Stromal cell of bone marrow (primary cell): Measurements from ENCODE around the gene RBM26.
"Not testable (repeated sequence)": the region's sequence is repeated elsewhere in the genome, so short reads cannot be mapped to it uniquely, and the experiment has no call there.

Experiments
- DNase-seq: peaks from one replicate; pipeline ENCODE4 v3.0.0-alpha.2; 2012; ENCODE audit warnings: low read depth

Gene RBM26

GRCh38 chr13:79279735-79280134 lies 126.3 kb downstream of the RBM26 start:
- DNase-seq: not testable (repeated sequence)

- no peak for DNase-seq
Measured at GRCh38 chr13:79273045-79273444, 133.0 kb downstream of the RBM26 start.

GRCh38 chr13:79271616-79272015 lies 134.4 kb downstream of the RBM26 start:
- DNase-seq: no peak

GRCh38 chr13:79270859-79271258 lies 135.2 kb downstream of the RBM26 start:
- DNase-seq: no peak
